ENCODE measurements around the gene KIR2DL1.
"Not testable (repeated sequence)": the region's sequence is repeated elsewhere in the genome, so short reads cannot be mapped to it uniquely, and the experiment has no call there.

KIR2DL1 gene

DNA sequence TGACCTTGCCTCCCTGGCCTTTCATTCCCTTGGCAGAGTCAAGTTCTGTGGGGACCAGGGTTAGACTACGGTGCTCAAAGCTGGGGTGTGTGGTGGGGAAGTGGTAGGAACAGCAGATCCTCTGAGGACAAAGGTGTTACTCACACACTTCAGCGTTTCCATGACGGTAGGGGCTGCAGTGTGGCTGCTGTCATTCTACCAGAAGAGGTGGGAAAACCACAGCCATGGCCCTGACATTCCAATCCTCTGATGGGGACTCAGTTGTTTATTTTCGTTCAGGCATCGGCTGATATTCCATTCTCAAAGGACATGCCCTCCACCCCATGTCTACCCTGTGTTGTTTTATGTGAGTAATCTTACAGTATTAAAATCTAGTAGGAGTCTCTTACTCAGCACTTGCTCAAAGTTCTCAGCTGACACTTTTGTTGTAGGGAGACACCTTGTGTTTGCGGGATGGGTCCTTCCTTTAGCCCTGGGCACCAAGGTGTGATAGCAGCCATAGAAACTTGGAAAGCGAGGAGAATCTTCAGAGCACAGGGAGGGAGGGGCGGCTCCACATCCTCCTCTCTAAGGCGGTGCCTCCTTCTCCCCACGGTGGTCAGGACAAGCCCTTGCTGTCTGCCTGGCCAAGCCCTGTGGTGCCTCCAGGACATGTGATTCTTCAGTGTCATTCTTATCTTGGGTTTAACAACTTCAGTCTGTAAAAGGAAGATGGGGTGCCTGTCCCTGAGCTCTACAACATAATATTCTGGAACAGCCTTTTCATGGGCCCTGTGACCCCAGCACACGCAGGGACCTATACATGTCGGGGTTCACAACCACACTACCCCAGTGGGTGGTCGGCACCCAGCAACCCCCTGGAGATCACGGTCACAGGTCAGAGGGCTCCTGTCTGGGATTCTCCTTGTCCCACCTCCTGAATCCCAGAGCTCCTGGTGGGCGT, 1.7 kb downstream of the KIR2DL1 start:
- not testable (repeated sequence) for DNase-seq

- not testable (repeated sequence) for DNase-seq
These were observed 3.1 kb downstream of the KIR2DL1 start for GRCh38 chr19:54772666-54773065.

- not testable (repeated sequence) for DNase-seq
These were observed 5.7 kb downstream of the KIR2DL1 start for GRCh38 chr19:54775095-54775815.

- DNase-seq: not testable (repeated sequence)
These were observed 6.2 kb downstream of the KIR2DL1 start for GRCh38 chr19:54775830-54776229.

DNA sequence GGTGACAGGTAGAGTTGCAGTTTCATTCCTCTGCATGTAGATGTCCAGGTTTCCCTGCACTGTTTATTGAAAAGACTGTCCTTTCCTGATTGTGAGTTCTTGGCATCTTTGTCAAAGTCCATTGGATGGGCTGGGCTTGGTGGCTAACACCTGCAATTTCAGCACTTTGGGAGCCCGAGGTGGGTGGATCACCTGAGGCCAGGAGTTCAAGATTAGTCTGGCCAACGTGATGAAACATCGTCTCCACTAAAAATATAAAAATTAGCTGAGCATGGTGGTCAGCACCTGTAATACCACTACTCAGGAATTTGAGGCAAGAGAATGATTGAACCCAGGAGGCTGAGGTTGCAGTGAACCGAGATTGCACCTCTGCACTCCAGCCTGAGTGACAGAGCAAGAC, 8.3 kb downstream of the KIR2DL1 start:
- DNase-seq: not testable (repeated sequence)

DNA sequence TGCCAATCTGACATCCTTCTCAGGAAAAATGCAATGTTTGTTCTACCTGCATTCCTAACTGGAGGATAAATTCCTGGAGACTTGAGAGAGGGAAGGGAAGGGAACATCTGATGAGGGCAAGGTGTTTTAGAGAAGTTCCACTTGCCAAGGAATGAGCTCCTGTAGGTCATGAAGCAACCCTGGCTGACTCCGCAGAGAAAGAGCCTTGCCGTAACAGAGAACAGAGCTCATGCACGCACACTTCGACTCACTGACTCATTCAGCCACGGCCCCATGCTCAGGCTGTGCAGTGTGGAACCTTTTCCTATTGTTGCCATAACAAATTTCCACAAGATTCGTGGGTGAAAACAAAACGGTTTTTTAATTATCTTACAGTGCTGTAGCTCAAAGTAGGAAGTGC, 9.3 kb downstream of the KIR2DL1 start:
- not testable (repeated sequence) for DNase-seq

DNA sequence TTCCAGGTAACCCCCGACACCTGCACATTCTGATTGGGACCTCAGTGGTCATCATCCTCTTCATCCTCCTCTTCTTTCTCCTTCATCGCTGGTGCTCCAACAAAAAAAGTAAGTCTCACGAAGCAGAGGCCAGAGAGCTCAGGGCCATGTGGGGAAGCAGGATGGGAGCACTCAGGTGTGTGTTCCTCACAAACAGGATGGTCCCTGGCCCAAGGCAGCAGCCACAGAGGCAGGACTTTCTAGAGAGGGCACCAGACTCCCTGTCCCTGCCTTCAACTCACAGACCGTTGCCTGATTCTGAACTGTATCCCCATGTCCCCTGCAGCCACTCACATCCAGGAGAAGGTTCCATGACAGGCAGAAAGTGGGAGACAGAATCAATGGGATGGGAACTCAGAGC, 13.3 kb downstream of the KIR2DL1 start:
- DNase-seq: not testable (repeated sequence)

DNA sequence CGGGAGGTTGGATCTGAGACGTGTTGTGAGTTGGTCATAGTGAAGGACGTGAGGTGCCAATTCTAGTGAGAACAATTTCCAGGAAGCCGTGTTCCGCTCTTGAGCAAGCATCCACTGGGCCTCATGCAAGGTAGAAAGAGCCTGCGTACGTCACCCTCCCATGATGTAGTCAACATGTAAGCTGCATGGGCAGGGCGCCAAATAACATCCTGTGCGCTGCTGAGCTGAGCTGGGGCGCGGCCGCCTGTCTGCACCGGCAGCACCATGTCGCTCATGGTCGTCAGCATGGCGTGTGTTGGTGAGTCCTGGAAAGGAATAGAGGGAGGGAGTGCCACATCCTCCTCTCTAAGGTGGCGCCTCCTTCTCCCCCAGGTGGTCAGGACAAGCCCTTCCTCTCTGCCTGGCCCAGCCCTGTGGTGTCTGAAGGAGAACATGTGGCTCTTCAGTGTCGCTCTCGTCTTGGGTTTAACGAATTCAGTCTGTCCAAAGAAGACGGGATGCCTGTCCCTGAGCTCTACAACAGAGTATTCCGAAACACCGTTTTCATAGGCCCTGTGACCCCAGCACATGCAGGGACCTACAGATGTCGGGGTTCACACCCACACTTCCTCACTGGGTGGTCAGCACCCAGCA, 16.6 kb downstream of the KIR2DL1 start:
- not testable (repeated sequence) for DNase-seq

GRCh38 chr19:54788154-54788553, 18.6 kb downstream of the KIR2DL1 start:
- DNase-seq: peak in 1 of 56 donors; percentile 4

DNA sequence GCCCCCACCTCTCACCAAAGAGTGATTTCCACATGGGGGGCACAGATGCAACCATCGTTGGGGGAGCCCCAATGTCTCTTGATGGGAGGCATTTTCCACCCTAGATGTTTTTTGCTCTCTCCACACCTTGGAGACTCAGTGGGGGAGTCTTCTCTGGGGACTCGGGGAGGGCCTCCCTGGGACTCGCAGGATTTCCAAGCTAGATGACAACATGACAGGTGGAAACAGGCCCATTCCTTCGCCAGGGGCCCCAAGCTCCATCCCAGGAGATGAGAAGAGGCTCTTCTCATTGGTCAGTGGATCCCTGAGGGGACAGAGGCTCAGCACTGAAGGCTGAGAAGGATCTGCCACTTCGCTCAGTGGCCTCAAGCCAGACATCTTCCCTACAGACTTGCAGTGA, 21.1 kb downstream of the KIR2DL1 start:
- DNase-seq: no peak

- DNase-seq: no peak
These were observed 21.9 kb downstream of the KIR2DL1 start for GRCh38 chr19:54791476-54791875.

- no peak for DNase-seq
These were observed 23.2 kb downstream of the KIR2DL1 start for GRCh38 chr19:54792814-54793213.

DNA sequence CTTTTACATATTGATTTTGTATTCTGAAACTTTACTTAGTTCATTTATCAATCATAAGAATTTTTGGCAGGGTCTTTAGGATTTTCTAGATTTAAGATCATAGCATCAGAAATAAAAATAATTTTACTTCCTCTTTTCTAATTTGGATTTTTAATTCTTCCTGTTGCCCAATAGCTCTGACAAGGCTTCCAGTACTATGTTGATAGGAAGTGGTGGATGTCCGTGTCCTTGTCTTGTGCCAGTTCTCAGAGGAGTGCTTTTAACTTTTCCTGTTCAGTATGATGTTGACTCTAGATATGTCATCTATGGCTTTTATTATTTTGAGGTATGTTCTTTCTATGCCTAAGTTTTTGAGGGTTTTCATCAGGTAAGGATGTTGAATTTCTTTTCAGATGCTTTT, 26.2 kb downstream of the KIR2DL1 start:
- DNase-seq: no peak

GRCh38 chr19:54803410-54803809, 33.8 kb downstream of the KIR2DL1 start, which contains the start of gene KIR2DL4:
TSS of gene KIR2DL4 (plus strand) at chr19:54803610. CDS start at chr19:54803652, 42 bp downstream.
- no peak for DNase-seq

DNA sequence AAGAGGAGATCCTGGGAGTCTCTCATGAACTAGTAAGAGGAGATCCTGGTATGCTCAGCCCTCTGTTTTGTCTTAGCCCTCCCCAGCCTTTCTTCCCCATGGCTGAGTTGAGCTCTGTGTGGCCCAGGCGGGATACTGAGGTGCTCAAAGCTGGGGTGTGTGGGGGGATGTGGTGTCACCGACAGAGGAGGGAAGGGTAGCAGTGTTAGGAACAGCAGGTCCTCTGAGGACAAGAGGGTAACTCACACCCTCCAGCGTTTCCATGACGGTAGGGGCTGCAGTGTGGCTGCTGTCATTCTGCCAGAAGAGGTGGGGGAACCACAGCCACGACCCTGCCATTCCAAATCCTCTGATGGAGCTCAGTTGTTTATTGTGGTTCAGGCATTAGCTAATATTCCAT, 34.5 kb downstream of the KIR2DL1 start:
- no peak for DNase-seq

GRCh38 chr19:54804571-54804970, 35.0 kb downstream of the KIR2DL1 start:
- DNase-seq: no peak

GRCh38 chr19:54805665-54806515, 36.3 kb downstream of the KIR2DL1 start:
- no peak for DNase-seq

DNA sequence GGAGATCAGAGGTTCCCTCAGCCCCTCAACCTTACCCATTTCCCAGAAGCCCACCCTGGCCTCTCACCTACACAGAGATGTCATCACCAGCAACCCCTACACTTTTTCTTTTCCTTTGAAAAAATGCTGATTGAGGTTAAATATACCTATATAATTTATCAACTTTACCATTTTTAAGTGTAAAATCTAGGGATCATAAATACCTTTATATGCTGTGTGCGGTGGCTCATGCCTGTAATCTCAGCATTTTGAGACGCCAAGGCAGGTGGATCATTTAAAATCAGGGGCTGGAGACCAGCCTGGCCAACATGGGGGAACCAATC, 36.9 kb downstream of the KIR2DL1 start:
- DNase-seq: no peak

GRCh38 chr19:54814571-54814970, 45.0 kb downstream of the KIR2DL1 start:
- DNase-seq: not testable (repeated sequence)

DNA sequence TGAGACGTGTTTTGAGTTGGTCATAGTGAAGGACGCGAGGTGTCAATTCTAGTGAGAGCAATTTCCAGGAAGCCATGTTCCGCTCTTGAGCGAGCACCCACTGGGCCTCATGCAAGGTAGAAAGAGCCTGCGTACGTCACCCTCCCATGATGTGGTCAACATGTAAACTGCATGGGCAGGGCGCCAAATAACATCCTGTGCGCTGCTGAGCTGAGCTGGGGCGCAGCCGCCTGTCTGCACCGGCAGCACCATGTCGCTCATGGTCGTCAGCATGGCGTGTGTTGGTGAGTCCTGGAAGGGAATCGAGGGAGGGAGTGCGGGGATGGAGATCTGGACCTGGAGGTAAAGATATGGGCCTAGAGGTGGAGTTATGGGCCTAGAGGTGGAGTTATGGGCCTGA, 46.7 kb downstream of the KIR2DL1 start, which contains the start of gene KIR3DL1:
TSS of gene KIR3DL1 (plus strand) at position 218 of the 400 bp plus-strand sequence.
- DNase-seq: not testable (repeated sequence)

All from nucleus accumbens (tissue), 56 donors.